Parathyroid adenoma (tissue), 2 donors: ENCODE results near the gene UBE2E2.

Experiments used
- H2AFZ ChIP-seq: fragments of 300-600 bp; sonication (generic); one replicate; pipeline ENCODE4 v1.7.0; 2017; ENCODE audit warnings: antibody characterized with exemption, mild to moderate bottlenecking
- H3K27ac ChIP-seq: fragments of 300-600 bp; sonication (generic); one replicate; pipeline ENCODE4 v1.7.0; 2017
- H3K27me3 ChIP-seq: fragments of 300-600 bp; sonication (generic); one replicate; pipeline ENCODE4 v1.7.0; 2017; ENCODE audit warnings: low read length; ENCODE audit not compliant: control insufficient read depth, insufficient read depth
- H3K36me3 ChIP-seq: fragments of 300-600 bp; sonication (generic); one replicate; pipeline ENCODE4 v1.7.0; 2017; ENCODE audit warnings: low read length; ENCODE audit not compliant: control insufficient read depth, insufficient read depth
- H3K4me1 ChIP-seq: fragments of 300-600 bp; sonication (generic); one replicate; pipeline ENCODE4 v1.7.0; 2017; ENCODE audit warnings: control low read depth
- H3K4me2 ChIP-seq: fragments of 300-600 bp; sonication (generic); one replicate; pipeline ENCODE4 v1.7.0; 2017; ENCODE audit warnings: low read length
- H3K4me3 ChIP-seq: fragments of 300-600 bp; sonication (generic); one replicate; pipeline ENCODE4 v1.7.0; 2017; ENCODE audit warnings: low read depth, low read length
- H3K79me2 ChIP-seq: fragments of 300-600 bp; sonication (generic); one replicate; pipeline ENCODE4 v1.7.0; 2017; ENCODE audit warnings: control low read depth
- H3K9ac ChIP-seq: fragments of 300-600 bp; sonication (generic); one replicate; pipeline ENCODE4 v1.7.0; 2017; ENCODE audit warnings: mild to moderate bottlenecking
- H3K9me3 ChIP-seq: fragments of 300-600 bp; sonication (generic); one replicate; pipeline ENCODE4 v1.7.0; 2017; ENCODE audit warnings: low read length; ENCODE audit not compliant: control insufficient read depth
- TF ChIP-seq, protein P1 (sequence below): fragments of 300-600 bp; sonication (generic); IDR thresholded peaks from one replicate; pipeline ENCODE4 v1.7.0; 2017; ENCODE audit warnings: antibody characterized with exemption, mild to moderate bottlenecking
- donor health status: primary hyperparathyroidism.

Gene UBE2E2

DNA sequence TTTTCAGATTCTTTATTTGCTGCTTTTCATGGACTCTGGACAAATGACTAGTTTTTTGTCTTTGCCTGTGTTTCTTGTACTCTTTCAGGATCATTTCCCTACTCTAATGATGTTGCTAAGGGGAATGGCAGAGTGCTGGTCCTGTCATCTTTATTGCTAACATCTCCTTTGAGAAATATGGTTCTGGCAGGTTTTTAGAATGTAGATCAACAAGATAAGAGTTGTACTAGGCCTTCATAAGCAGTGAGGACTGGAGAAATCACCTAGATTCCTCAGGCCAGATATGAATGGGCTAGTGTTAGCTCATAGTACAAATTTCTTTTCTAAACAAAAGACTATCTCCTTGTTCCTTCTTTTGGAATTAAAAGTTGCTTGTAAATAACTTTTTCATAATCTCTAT is 156.0 kb downstream of the UBE2E2 start:
- Histone ChIP-seq H3K27me3 (no peaks in the 10 kb centered on the region), H3K4me3 (no peak overlapping the region), H3K9ac (no peak overlapping the region), H2AFZ (no peak overlapping the region), H3K4me2 (no peak overlapping the region), H3K79me2 (peaks cover 10% of the 10 kb centered on the region), H3K27ac (no peak overlapping the region), H3K4me1 (no peaks in the 10 kb centered on the region), H3K9me3 (no peaks in the 10 kb centered on the region), H3K36me3 (no peaks in the 10 kb centered on the region)
- TF ChIP-seq, protein P1, sequence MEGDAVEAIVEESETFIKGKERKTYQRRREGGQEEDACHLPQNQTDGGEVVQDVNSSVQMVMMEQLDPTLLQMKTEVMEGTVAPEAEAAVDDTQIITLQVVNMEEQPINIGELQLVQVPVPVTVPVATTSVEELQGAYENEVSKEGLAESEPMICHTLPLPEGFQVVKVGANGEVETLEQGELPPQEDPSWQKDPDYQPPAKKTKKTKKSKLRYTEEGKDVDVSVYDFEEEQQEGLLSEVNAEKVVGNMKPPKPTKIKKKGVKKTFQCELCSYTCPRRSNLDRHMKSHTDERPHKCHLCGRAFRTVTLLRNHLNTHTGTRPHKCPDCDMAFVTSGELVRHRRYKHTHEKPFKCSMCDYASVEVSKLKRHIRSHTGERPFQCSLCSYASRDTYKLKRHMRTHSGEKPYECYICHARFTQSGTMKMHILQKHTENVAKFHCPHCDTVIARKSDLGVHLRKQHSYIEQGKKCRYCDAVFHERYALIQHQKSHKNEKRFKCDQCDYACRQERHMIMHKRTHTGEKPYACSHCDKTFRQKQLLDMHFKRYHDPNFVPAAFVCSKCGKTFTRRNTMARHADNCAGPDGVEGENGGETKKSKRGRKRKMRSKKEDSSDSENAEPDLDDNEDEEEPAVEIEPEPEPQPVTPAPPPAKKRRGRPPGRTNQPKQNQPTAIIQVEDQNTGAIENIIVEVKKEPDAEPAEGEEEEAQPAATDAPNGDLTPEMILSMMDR: no peak

DNA sequence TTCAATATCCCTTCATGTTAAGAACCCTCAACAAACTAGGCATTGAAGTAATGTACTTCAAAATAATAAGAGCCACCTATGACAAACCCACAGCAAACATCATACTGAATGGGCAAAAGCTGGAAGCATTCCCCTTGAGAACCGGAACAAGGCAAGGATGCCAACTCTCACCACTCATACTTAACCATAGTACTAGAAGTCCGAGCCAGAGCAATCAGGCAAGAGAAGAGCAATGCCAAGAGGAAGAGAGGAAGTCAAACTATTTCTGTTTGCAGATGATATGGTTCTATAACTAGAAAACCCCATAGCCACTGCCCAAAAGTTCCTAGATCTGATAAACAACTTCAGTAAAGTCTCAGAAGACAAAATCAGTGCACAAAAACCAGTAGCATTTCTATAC is 161.9 kb downstream of the UBE2E2 start:
- no peaks in the 10 kb centered on the region for H3K4me1 ChIP-seq
- TF ChIP-seq, protein P1: no peak
- H3K27me3 ChIP-seq: no peaks in the 10 kb centered on the region
- H3K79me2 ChIP-seq: peaks cover 15% of the 10 kb centered on the region
- no peaks in the 10 kb centered on the region for H3K9me3 ChIP-seq
- no peak overlapping the region for H3K4me2 ChIP-seq
- no peak overlapping the region for H2AFZ ChIP-seq
- no peak overlapping the region for H3K9ac ChIP-seq
- H3K4me3 ChIP-seq: no peak overlapping the region
- H3K36me3 ChIP-seq: no peaks in the 10 kb centered on the region
- H3K27ac ChIP-seq: no peak overlapping the region

DNA sequence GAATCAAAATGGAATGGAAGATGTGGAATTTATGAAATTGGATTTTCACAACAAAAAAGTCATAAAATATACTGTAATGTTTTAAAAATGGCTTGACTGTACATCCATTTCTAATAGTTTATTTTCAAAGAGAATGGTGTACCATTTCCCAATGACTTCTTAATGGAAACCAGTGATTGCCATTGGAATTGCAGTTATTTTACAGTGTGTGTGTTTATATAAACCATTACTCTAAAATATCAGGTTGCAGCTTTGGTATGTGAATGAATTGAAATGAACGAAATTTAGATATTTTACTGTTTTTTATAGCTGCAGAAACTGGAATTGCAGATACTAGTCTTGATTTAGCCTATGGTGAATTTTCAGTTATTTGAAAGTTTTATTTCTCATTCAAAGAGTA is 165.6 kb downstream of the UBE2E2 start:
- TF ChIP-seq, protein P1: no peak
- H3K27me3 ChIP-seq: no peaks in the 10 kb centered on the region
- no peak overlapping the region for H3K4me2 ChIP-seq
- H3K79me2 ChIP-seq: peaks cover 5% of the 10 kb centered on the region
- H2AFZ ChIP-seq: no peak overlapping the region
- H3K9ac ChIP-seq: no peak overlapping the region
- H3K27ac ChIP-seq: no peak overlapping the region
- H3K9me3 ChIP-seq: no peaks in the 10 kb centered on the region
- no peak overlapping the region for H3K4me3 ChIP-seq
- H3K36me3 ChIP-seq: no peaks in the 10 kb centered on the region
- no peaks in the 10 kb centered on the region for H3K4me1 ChIP-seq

DNA sequence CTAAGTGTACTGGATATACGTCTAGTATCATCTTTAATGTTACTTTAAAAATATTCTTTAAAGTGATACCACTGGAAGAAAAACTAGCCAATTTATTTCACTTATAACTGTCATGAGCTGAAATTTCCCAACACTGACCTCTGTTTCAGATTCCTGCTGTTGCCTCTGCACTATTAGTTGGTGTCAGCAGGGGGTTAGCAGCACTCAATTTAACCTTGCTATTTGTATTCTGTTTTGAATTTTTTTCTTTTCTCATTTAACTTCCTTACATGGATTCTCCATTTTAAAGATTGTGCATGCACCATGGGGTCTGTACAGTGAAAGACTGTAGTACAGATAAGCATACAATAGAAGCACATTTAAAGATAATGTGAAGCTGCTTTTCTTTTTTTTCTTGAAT is 169.2 kb downstream of the UBE2E2 start:
- H3K9me3 ChIP-seq: no peaks in the 10 kb centered on the region
- H3K79me2 ChIP-seq: no peaks in the 10 kb centered on the region
- no peak overlapping the region for H3K9ac ChIP-seq
- H3K4me3 ChIP-seq: no peak overlapping the region
- no peak overlapping the region for H3K4me2 ChIP-seq
- TF ChIP-seq, protein P1: no peak
- no peaks in the 10 kb centered on the region for H3K27me3 ChIP-seq
- no peak overlapping the region for H3K27ac ChIP-seq
- H3K4me1 ChIP-seq: no peaks in the 10 kb centered on the region
- no peaks in the 10 kb centered on the region for H3K36me3 ChIP-seq
- H2AFZ ChIP-seq: no peak overlapping the region

DNA sequence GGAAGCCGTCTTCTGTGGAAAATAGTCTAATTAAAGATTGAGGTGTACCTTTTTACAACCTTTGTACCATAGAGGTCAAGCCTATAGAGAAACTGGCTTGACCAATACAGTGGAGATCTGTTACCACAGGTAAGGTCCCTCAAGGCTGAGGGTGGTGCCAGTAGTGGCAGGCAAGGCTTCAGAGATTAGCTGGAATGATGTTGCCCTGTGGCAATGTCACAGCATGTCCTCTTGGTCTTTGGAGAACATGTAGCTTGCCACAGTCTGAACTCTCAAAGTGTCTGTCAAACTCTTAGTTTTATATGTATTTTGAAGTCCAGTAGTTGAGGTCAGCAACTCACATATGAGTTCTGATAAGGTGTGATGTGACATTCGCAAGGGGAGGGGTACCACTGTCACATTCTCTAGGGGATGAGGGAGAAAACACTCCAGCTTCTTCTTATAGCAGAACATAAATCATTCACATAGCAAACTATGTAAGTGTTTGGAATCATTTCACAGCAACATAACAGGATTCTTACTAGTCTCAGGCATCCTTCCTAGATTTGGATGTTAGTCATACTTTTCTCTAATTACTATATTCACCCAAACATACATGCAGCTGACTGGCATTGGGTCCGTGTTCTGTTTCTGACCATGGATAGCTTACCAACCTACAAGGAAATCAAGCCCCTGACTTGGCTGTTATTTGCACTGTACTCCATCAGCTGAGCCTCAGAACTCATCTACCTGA is 173.6 kb downstream of the UBE2E2 start:
- Histone ChIP-seq H3K9me3 (no peaks in the 10 kb centered on the region), H3K79me2 (no peaks in the 10 kb centered on the region), H3K9ac (no peak overlapping the region), H3K4me3 (no peak overlapping the region), H3K36me3 (no peaks in the 10 kb centered on the region), H2AFZ (no peak overlapping the region), H3K4me2 (no peak overlapping the region), H3K4me1 (no peaks in the 10 kb centered on the region), H3K27me3 (no peaks in the 10 kb centered on the region), H3K27ac (no peak overlapping the region)
- TF ChIP-seq, protein P1: no peak
